DMS114 treated with DMSO at 0.1 percent for 48 hours (cell line): ENCODE measurements around the gene CCDC34.
A peak's percentile ranks its signal among the peaks of the same experiment; 100 is the strongest.
"Not testable (repeated sequence)": the region's sequence is repeated elsewhere in the genome, so short reads cannot be mapped to it uniquely, and the experiment has no call there.

ENCODE experiments used
- DNase-seq: peaks from one replicate; lab custom pipeline; 2025; ENCODE audit not compliant: unreplicated experiment; lab: John Stamatoyannopoulos, UW

CCDC34 gene

GRCh38 chr11:27328614-27329013 is 34.4 kb downstream of the CCDC34 start:
- DNase-seq = no peak

- DNase-seq = not testable (repeated sequence)
Measured at GRCh38 chr11:27327064-27327463, 36.0 kb downstream of the CCDC34 start.

GRCh38 chr11:27322196-27322595 is 40.8 kb downstream of the CCDC34 start:
- DNase-seq = not testable (repeated sequence)

- DNase-seq = not testable (repeated sequence)
Measured at GRCh38 chr11:27321340-27321739, 41.7 kb downstream of the CCDC34 start.

- no peak for DNase-seq
Measured at GRCh38 chr11:27319072-27319471, 43.9 kb downstream of the CCDC34 start.

- DNase-seq = no peak
Measured at GRCh38 chr11:27317751-27318150, 45.3 kb downstream of the CCDC34 start.

GRCh38 chr11:27315836-27316235 is 47.2 kb downstream of the CCDC34 start:
- DNase-seq = no peak

- DNase-seq = no peak
Measured at GRCh38 chr11:27313157-27313821, 49.7 kb downstream of the CCDC34 start.

- no peak for DNase-seq
Measured at GRCh38 chr11:27312110-27312509, 50.9 kb downstream of the CCDC34 start.

- no peak for DNase-seq
Measured at GRCh38 chr11:27310707-27311106, 52.3 kb downstream of the CCDC34 start.

- DNase-seq = no peak
Measured at GRCh38 chr11:27310182-27310581, 52.8 kb downstream of the CCDC34 start.

GRCh38 chr11:27309046-27309445 is 54.0 kb downstream of the CCDC34 start:
- DNase-seq = no peak

GRCh38 chr11:27307232-27307631 is 55.8 kb downstream of the CCDC34 start:
- no peak for DNase-seq

GRCh38 chr11:27305751-27306150 is 57.3 kb downstream of the CCDC34 start:
- no peak for DNase-seq

GRCh38 chr11:27304514-27304913 is 58.5 kb downstream of the CCDC34 start:
- DNase-seq = no peak

- no peak for DNase-seq
Measured at GRCh38 chr11:27303903-27304302, 59.1 kb downstream of the CCDC34 start.

GRCh38 chr11:27300974-27301373 is 62.0 kb downstream of the CCDC34 start:
- DNase-seq = no peak

GRCh38 chr11:27297616-27298015 is 65.4 kb downstream of the CCDC34 start:
- DNase-seq = no peak

- peak; percentile 10 for DNase-seq
Measured at GRCh38 chr11:27296497-27296896, 66.5 kb downstream of the CCDC34 start.

- no peak for DNase-seq
Measured at GRCh38 chr11:27295928-27296327, 67.1 kb downstream of the CCDC34 start.

- DNase-seq = no peak
Measured at GRCh38 chr11:27294654-27295053, 68.4 kb downstream of the CCDC34 start.

- no peak for DNase-seq
Measured at GRCh38 chr11:27293515-27294417, 69.2 kb downstream of the CCDC34 start.
